CD4-positive, alpha-beta T cell treated with Interleukin-2 at 100 ng/mL for 4 hours (primary cell): ENCODE data around the gene RIN3.
A peak's percentile ranks its signal among the peaks of the same experiment; 100 is the strongest.
"Not testable (repeated sequence)": the region's sequence is repeated elsewhere in the genome, so short reads cannot be mapped to it uniquely, and the experiment has no call there.

Experiments
- DNase-seq: peaks from one replicate; pipeline ENCODE4 v3.0.0-alpha.2; 2020; ENCODE audit warnings: low spot score

Gene RIN3

DNA sequence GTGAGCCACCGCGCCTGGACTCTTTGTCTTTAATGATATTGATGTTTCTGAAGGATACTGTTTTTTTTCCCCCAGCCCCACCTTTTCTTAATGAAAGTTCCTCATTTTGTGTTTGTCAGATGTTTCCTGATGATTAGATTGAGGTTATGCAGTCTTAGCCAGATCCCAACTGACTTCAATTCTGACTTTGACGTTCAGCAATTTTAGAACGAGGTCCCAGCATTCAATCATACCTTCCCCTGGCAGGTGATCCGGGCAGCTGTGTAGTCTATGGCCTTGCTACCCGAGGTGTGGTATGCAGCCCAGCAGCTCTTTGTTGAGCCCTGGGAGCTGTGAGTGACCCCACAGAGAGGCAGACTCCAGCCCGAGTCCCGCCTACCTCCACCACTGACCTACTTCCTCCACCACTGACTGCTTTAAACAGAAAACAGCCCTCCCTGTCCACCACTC, 152.1 kb downstream of the RIN3 start:
- DNase-seq = no peak

- DNase-seq = no peak
Measured at GRCh38 chr14:92666251-92666650, 152.7 kb downstream of the RIN3 start.

DNA sequence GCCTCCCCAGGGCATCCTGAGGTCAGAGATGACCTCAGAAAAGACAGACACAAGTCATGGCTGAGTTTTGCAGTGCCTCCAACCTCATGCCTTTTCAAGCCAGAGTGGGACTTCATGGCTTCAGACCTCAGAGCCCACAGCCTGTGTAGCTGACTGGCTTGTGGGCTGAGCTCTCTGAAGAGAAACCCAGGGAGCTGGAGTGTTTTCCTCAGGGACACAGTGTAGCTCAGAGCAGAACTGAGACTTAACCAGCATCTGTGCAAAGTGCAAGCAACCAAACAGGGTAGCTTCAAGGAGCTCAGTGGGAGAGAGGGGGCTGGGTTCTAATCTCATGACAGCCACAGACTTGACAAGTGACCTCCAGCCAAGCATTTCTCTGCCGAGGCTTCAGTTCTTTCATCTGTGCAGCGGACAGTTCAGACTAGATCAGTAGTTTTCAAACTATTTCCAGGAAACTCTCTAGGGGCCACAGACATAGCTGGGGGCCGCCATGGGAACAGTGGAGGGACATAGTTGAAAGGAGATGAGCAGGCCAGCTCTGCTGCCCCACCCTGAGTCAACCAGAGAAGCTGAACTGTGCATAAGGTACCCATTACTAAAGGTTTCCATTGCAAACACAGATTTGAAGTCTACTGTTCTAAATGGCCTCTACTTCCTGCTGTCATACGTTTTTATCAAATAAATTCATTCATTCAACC, 154.8 kb downstream of the RIN3 start:
- no peak for DNase-seq

DNA sequence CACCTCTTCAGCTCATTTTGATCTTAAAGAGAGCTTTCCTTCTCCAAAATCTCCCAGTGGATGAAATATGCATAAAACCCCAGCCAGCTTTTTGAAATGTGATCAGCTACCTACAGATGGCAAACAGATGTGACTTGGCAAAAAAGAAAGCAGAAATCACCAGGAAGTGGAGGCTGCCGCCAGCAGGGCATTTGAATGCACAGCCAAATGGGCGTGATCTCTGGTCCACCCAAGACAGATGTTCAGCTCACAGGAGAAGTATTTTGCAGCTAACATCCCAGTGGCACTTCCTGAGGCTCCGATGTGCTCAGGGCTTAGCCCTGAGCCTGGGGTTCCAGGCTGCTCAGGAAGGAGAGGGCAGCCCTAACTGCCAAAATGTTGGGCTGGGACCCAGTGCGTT, 156.6 kb downstream of the RIN3 start:
- no peak for DNase-seq

- no peak for DNase-seq
Measured at GRCh38 chr14:92670643-92671366, 157.2 kb downstream of the RIN3 start.

DNA sequence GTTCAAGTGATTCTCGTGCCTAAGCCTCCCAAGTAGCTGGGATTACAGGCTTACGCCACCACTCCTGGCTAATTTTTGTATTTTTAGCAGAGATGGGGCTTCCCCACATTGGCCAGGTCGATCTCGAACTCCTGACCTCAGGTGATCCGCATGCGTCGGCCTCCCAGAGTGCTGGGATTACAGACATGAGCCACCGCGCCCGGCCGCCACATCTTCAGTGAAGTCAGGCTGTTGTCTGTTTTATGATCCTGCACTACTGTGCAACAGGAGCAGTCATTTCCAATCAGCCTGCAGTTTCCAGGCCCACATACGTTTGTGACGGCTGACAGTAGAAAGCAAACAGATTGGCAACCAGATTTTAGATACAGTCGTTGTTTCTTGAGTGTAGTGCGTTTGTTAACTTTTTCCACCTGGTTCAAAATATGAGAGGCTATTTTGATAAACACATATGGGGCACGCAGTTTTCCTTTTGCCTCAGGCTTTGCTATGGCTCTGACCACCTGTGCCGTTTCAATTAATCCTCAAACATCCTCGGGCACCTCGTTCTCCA, 160.1 kb downstream of the RIN3 start:
- no peak for DNase-seq

- DNase-seq = no peak
Measured at GRCh38 chr14:92675421-92675820, 161.8 kb downstream of the RIN3 start.

GRCh38 chr14:92675976-92676375, 162.4 kb downstream of the RIN3 start:
- DNase-seq = no peak

GRCh38 chr14:92676403-92677086, 163.0 kb downstream of the RIN3 start:
- no peak for DNase-seq

DNA sequence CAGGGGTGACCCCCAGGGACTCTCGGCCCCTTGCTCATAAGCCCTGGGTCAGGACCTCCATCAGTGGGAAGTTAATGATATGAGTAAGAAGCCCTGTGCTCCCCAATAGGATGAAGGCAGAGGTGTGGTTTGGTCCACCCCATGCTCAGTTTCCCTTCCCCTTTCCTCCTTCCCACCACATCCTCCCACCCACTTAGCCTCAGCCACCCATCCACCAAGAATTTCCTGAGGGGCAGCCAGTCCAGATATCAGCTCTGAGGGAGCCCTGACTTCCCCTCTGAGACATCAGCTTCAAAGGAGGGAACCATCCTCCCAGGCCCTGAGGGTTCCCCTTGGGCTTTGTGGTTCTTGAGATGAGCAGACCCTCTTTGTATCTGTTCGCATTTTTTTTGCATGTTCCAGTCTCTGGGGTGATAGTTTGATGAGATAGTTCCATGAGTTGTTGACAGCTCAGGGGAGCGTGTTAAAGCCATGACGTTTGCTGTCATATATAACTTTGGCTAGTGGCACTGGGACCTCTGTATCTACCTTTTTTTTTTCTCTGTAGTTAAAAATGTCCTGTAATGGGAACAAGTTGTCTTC, 163.6 kb downstream of the RIN3 start:
- no peak for DNase-seq

- no peak for DNase-seq
Measured at GRCh38 chr14:92677955-92678354, 164.4 kb downstream of the RIN3 start.

DNA sequence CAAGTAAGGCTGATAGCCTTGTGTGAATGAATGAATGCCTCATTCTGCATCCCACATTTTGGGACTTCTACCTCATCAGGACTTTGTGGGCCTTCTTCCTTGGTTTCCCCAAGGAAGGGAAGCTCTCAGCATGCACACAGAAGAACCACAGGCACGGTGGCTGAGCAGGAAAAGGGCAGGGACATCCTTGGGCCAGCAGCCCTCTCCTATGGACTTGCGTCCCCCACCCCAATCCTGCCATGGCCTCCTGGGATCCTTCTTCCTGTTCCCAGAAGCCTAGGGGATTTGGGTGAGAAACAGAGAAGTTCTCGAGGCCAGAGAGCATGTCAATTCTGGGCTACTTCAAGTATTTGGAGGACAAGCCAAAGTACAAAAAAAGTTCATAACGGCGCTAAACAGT, 165.2 kb downstream of the RIN3 start:
- DNase-seq = no peak

DNA sequence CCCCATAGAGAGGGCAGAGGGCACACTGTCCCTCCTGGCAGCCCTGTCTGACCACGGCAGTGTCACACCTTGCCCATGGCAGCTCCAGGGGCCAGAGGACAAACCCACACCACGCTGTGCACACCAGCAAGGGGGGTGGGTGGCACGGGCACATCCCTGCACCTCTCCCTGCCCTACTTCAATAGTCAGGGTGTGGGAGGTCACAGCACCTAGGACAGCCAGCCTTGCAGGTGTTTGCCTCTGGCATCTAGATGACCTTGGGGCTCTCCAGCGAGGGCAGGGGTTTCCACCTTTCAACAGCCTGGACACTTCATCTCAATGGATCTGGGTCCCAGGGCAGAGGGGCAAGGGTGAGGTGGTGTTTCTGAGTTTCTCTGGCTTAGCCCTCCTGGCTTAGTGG, 165.7 kb downstream of the RIN3 start:
- DNase-seq = no peak

GRCh38 chr14:92680330-92680729, 166.7 kb downstream of the RIN3 start:
- not testable (repeated sequence) for DNase-seq

GRCh38 chr14:92680781-92681650, 167.4 kb downstream of the RIN3 start:
- peak; percentile 84 for DNase-seq

DNA sequence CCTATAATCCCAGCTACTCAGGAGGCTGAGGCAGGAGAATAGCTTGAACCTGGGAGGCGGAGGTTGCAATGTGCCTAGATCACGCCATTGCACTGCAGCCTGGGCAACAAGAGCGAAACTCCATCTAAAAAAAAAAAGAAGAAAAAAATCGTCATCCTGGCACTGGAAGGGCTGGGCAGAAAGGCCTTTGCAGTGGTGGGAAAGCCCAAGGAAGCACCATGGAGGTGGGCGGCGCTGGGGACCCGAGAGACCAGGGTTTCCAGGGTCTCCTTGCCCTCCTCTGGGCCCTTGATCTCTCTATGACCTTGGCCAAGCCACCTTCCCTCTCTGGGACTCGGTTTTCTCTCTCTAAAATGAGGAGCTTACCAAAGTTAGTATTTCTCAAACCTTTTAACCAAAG, 169.5 kb downstream of the RIN3 start:
- DNase-seq = no peak

GRCh38 chr14:92684801-92685560, 171.4 kb downstream of the RIN3 start:
- no peak for DNase-seq

- no peak for DNase-seq
Measured at GRCh38 chr14:92685784-92686355, 172.3 kb downstream of the RIN3 start.

DNA sequence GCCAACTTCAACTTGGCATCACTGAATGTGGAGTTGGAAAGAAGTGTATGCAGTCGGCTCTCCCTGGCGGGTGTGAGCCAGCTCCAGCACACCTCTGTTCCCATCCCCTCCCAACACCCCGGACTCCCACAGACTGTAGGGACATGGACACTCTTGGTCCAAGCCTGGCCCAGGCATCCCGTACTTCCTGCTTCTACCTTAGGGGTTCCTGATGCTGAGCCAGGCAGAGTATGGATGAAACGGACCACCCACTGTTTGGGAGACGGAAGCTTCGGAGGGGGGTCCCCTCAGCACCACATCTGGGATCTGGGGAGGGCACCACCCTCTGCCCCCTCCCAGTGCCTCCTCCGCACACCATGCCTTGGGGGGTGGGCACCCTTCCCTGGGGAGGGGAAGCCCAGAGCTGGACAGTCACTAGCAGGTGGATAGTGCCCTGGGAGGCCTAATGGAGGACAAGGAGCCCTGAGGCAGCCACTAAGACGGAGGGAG, 172.9 kb downstream of the RIN3 start:
- DNase-seq = no peak

DNA sequence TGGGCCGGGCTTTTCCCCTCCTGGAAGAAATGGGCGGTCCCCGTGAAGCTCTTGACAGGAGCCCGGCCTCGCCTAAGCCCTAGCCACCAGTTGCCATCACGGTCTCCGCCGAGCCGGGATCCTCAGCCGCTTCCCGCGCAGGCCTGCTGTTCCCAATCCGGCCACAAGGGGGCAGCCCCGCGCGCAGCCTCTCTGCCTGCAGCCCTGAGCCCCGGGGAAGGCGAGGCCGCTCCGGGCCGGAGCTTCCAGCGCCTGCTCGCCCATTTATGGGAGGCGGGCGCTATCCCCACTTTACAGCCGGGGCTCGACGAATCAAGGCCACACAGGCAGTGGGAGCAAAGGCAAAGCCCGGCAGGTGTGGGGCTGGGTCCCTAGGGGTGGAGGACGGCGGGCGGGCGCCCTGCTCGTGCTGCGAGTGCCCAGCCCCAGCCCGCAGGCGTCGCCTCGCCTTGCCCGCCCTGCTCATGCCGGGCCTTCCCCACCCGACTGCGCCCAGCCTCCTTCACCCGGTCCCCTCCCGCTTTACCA, 173.4 kb downstream of the RIN3 start:
- peak; percentile 71 for DNase-seq
